HG03060 (cell line): Measurements from ENCODE around the gene KAT7.

Source experiments
- ATAC-seq: cut with Tn5 transposase; IDR thresholded peaks from one replicate; pipeline ENCODE4 v1.9.1; 2021; ENCODE audit warnings: low read depth, moderate number of reproducible peaks; ENCODE audit not compliant: unreplicated experiment

KAT7 gene

GRCh38 chr17:49760296-49760695 is 28.2 kb upstream of the KAT7 start:
- ATAC-seq, result no peak

DNA sequence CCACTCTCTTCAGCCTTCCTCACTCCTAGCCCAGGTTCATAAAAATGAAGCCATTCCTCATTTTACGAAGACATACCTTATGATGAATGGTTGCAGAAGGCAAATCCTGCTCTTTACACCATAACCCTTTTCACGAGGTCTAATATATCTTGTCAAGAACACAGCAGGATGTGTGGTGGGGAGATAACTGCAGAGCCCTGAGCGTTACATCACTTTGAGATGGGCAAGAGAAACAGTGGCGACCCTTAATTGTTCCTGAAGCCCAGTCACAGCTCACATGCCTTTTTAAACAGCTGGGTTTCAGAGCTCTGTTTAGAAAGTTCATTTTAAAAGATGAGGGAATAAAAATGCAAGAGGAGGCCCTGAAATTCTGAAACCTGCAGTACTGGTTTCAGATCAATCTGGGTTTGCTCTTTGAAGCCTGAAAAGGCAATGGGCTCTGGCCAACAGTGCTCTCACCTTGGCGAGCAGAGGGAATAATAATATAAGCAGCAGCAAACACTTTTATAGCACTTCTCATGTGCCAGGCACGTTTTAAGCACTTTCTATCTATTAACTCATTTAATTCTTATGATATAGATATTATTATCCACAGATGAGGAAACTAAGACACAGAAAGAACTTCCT is 27.4 kb upstream of the KAT7 start:
- no peak for ATAC-seq

DNA sequence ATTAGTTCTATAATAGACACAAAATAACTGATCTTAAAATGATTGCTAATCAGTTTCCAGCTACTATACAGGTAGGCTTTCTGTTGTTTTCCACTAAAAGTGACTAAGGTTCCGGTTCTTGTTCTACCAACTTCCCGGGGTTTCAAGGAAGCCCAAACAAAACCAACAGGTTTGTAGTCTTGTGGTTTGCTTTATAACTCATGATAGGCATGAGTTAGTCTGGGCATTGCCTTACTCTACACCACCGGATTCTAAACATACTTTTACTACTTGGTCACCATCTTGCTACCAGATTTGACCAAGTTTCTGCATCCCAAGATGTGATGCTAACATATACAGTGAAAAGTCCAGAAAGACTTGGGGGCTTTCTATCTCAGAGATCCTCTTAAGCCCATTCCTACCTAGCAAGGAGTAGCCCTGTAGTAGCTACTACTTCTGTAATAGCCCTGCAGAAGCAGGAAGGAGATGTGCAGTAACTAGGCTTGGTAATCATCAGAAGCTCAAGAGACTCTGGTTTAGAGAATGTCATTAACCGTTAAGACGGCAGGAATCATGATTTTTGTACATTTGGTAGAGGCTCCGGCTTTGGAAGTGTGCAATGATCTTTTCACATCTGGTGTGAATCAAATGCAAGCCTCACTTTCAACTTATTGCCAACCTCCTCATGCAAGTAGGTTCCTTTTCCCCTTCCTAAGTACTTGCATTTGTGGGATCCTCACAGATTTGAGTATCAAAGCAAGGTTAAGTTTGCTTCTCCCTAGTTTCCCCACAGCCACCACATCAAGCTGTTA is 26.1 kb upstream of the KAT7 start:
- ATAC-seq, result no peak

- ATAC-seq, result peak; percentile 93
These were observed 24.5 kb upstream of the KAT7 start, which contains the start of gene FAM117A for GRCh38 chr17:49763735-49764558. FAM117A (minus strand) TSS chr17:49764131; CDS start chr17:49764087, 44 bp downstream.

DNA sequence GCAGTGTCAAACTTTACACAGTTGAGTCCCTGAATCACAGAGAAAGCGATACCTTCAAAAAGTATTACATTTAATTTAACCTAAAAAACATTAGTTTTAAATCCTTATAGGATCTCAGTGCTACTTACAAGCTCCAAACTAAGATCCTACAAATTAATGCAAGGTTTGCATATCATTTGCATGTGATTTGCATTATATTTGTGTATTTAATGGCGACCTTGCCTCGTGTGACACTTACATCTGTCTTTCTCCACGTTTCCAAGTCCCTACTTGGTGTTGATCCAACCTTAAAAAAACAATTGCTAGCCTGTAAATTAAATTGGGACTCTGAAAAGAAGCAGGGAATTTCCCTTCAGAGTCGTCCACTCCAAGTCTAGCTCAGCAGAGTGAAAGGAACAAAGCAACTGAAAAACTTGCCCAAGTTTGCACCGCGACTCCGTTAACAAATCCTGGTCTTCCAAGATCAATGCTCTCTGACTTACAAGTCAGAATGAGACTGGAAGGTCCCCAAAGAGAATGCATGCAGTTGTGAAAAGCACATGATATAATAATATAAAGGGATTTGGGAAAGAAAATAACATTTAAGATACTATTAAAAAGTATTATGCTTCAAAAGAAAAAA is 23.8 kb upstream of the KAT7 start:
- no peak for ATAC-seq

GRCh38 chr17:49766918-49767530 is 21.5 kb upstream of the KAT7 start:
- ATAC-seq, result no peak

GRCh38 chr17:49775546-49776260 is 12.8 kb upstream of the KAT7 start:
- no peak for ATAC-seq

DNA sequence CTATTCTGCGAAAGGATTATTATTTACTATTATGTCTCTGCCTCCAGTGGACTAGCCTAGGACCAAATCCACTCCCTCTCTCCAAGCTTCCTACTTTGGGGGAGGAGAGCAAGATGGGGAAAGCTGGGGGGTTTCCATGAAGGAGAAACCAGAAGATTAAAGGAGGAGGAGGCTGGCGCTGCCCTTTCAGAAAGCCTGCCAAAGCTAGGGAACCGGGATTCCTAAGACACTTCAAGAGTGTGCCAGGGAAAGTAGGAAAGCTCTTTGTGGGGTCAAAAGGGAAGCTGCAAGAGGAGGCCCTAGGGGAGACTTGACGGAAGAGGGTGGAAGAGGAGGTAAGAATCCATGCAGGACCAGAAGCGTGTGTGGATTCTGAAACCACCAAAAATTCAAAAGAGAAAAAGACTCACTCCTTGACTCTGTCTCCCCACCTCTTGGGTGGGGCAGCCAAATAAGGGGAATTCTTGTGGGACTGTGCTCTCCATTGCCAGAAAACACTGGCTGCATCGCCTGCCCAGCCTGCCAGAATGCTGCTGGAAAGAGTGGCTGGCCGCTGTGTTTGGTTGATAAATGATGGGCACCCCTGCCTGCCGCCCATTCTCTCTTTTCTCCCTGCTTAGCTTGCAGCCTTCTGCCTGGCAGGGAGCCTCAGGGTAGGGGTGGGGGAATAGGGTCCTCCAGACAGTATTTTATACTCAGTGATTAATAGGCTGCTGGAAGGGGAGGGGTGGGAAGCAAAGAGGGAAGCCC is 11.8 kb upstream of the KAT7 start:
- ATAC-seq, result no peak

- ATAC-seq, result no peak
These were observed 10.9 kb upstream of the KAT7 start for GRCh38 chr17:49777563-49777962.

- no peak for ATAC-seq
These were observed 9.2 kb upstream of the KAT7 start for GRCh38 chr17:49779156-49779738.

GRCh38 chr17:49779739-49780231 is 8.7 kb upstream of the KAT7 start:
- ATAC-seq, result no peak

DNA sequence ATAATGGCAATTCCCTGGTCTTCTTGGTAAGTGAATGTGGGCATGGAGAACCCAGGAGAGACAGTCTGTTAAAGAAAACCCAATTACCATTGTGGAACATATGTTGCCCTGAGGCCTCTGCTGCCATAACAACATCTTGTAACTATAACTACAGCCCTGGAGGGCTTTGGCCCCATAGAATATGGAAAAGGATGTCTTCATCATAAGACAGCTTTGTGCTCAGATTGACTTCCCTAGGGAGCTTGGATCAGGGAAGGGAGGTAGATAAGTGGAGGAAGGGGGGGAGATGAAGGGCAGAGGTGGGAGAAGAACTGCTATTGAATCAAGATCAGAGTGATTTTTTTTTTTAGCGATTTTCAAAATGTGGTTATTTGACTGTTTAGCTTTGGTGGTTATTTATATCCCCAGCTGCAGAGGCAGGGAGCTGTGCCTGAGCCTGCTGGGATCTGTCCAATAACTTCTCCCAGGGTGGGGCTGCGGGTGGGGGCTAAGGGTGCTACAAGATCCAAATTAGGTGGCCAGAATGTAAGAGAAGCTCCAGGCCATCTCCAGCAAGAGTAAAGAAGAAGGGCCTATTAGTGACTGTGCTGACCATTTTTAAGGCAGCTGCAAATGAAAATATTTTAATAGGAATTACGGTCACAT is 5.3 kb upstream of the KAT7 start:
- no peak for ATAC-seq

GRCh38 chr17:49783791-49784190 is 4.7 kb upstream of the KAT7 start:
- ATAC-seq, result no peak

DNA sequence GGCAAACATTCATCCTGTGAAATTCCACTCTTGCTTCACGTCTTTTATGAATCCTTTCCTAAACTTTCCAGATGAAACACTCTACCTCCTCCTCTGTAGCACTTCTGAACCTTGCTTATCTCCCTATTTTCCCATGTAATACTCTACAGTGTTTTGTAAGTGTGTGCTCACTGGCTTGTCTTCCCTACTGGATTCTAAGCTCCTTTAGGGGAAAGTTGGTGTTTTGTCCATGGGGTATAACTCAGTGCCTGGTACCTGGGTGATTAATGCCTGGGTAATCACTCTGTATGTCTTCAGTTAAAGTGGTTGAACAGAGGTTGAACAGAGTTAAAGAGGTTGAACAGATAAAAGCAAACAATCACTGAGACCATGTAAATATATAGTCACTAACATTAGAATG is 3.8 kb upstream of the KAT7 start:
- ATAC-seq, result no peak

DNA sequence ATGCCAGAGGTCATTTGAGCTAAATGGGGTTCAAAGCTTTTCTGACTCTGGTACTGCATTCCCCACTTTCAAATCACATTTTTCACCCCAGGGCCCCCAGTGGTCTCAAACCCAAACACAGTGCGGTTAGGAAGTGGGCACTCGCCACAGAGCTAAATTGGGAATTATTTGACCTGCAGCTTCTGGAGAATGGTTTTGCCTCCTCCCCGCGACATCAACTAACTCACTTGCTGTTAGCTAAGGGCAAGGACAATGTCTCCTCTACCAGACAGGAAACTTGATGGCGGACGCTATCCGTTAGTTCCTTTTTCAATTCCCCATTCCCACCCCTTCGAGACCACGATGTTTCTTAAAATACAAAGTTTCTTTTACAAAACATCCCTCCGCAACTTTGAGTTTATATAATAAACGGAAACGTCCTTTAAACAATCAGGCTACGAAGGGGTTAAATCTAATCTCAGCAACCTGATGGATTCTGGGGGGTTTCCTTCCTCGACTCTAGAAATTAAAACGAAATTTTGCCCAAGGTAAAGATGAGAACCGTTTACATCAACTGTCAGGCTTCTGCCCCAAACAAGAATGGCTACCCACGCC is 500 bp upstream of the KAT7 start:
- ATAC-seq, result no peak

DNA sequence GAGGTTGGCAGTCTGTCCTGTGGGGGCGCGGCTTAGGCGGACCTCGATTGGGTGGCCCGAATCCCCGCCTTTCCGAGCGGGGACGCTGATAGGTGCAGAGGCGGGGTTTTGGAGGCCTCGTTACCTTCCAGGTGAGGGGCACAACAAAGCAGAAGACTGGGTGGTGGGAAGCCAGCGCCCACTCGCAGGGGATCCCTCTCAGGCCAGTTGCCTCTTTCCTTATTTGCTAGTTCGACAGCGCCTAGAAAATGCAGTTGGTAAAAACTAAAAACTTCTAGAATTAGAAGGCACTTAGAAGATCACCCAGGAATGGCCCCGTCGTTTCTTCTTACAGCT is 730 bp downstream of the KAT7 start:
- ATAC-seq, result no peak

DNA sequence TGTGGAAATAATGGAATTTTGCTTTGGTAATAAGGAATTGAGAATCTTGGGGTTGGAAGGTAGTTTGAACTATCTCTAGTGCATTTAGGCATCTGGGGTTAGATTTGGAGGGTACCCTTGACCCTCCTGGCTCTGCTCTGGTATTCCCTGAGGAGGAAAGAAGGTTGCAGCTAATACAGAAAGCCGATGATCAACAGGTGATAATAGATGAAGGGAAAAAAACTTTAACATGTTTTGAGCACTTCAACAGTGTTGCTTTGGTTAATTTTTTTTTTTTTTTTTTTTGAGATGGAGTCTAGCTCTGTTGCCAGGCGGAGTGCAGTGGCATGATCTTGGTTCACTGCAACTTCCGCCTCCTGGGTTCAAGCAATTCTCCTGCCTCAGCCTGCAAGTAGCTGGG is 4.8 kb downstream of the KAT7 start:
- ATAC-seq, result no peak

- ATAC-seq, result no peak
These were observed 6.9 kb downstream of the KAT7 start for GRCh38 chr17:49795372-49795771.
